ENCODE results near the gene ITPR1.

DNA sequence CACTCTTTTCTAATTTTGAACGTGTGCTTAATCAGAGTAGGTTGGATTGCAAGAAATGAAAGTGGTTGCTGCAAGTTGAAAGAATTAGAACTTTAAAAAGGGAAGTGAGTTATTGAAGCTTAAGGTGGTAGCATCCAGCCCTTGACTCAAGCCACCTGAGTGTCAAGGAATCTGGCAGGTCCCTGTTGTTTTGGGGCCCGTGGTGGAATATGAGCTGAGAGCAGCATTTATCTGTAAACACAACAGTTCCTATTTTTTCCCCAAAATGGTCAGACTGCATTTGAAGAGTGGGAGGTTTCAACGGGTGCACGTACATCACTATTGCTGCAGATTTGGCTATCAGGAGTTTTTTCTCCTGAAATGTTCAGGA is 1.7 kb downstream of the ITPR1 start:
- TF ChIP-seq CTCF (IDR thresholded peaks at IDR 0.05): no peak
- no peak for TF ChIP-seq POLR2A (IDR thresholded peaks at IDR 0.05)
